Trophoblast cell (in vitro differentiated cells and primary cell): ENCODE measurements around the gene LRRC74A.
A peak's percentile ranks its signal among the peaks of the same experiment; 100 is the strongest.
"Not testable (repeated sequence)": the region's sequence is repeated elsewhere in the genome, so short reads cannot be mapped to it uniquely, and the experiment has no call there.

Source experiments
- DNase-seq, 2 donors: peaks; one replicate each; pipeline ENCODE4 v3.0.0-alpha.2; 2016
- H2AFZ ChIP-seq: 2 replicates; pipeline ENCODE4 v1.6.1; 2013; ENCODE audit warnings: low read length, moderate library complexity, mild to moderate bottlenecking; ENCODE audit not compliant: insufficient read depth, poor library complexity
- H2AK5ac ChIP-seq: 2 replicates; pipeline ENCODE4 v1.6.1; 2013; ENCODE audit warnings: mild to moderate bottlenecking, low read length
- H2BK120ac ChIP-seq: 2 replicates; pipeline ENCODE4 v1.6.1; 2013; ENCODE audit warnings: low read length, mild to moderate bottlenecking, moderate library complexity; ENCODE audit not compliant: insufficient read depth, poor library complexity
- H2BK12ac ChIP-seq: 2 replicates; pipeline ENCODE4 v1.6.1; 2013; ENCODE audit warnings: mild to moderate bottlenecking, low read length, moderate library complexity
- H2BK5ac ChIP-seq: 2 replicates; pipeline ENCODE4 v1.6.1; 2013; ENCODE audit warnings: low read length, low read depth, moderate library complexity, mild to moderate bottlenecking; ENCODE audit not compliant: poor library complexity
- H3K14ac ChIP-seq: 2 replicates; pipeline ENCODE4 v1.6.1; 2013; ENCODE audit warnings: mild to moderate bottlenecking, low read length
- H3K18ac ChIP-seq: 2 replicates; pipeline ENCODE4 v1.6.1; 2013; ENCODE audit warnings: mild to moderate bottlenecking, low read length
- H3K23ac ChIP-seq: 2 replicates; pipeline ENCODE4 v1.6.1; 2013; ENCODE audit warnings: low read length
- H3K27ac ChIP-seq: 2 replicates; pipeline ENCODE4 v1.5.1; 2013; ENCODE audit warnings: low read depth, mild to moderate bottlenecking, inconsistent platforms, low read length, moderate library complexity
- H3K27me3 ChIP-seq: 2 replicates; pipeline ENCODE4 v1.6.1; 2013; ENCODE audit warnings: inconsistent platforms, mild to moderate bottlenecking, low read length, moderate library complexity; ENCODE audit not compliant: insufficient read depth
- H3K36me3 ChIP-seq, 2 experiments: 1 replicate in 1 of 2; 2 replicates in 1 of 2; pipeline ENCODE4 v1.6.1; 2013; ENCODE audit warnings: low read length in 2 of 2, mild to moderate bottlenecking in 2 of 2, moderate library complexity in 1 of 2; ENCODE audit not compliant: insufficient read depth in 2 of 2, control insufficient read depth in 1 of 2
- H3K4ac ChIP-seq: 2 replicates; pipeline ENCODE4 v1.6.1; 2013; ENCODE audit warnings: low read depth, mild to moderate bottlenecking, low read length, moderate library complexity
- H3K4me1 ChIP-seq, 2 experiments: 1 replicate in 1 of 2; 2 replicates in 1 of 2; pipeline ENCODE4 v1.6.1; 2013; ENCODE audit warnings: low read length in 2 of 2, mild to moderate bottlenecking in 2 of 2, moderate library complexity in 1 of 2; ENCODE audit not compliant: insufficient read depth in 2 of 2, control insufficient read depth in 1 of 2
- H3K4me2 ChIP-seq: 2 replicates; pipeline ENCODE4 v1.6.1; 2013; ENCODE audit warnings: inconsistent platforms, mild to moderate bottlenecking, low read length, moderate library complexity
- H3K4me3 ChIP-seq: 2 replicates; pipeline ENCODE4 v1.5.1; 2013; ENCODE audit warnings: mild to moderate bottlenecking, low read depth, low read length, inconsistent platforms
- H3K79me1 ChIP-seq: one replicate; pipeline ENCODE4 v1.6.1; 2013; ENCODE audit warnings: low read length
- H3K79me2 ChIP-seq: 2 replicates; pipeline ENCODE4 v1.6.1; 2013; ENCODE audit warnings: low read length, mild to moderate bottlenecking; ENCODE audit not compliant: control insufficient read depth, insufficient read depth, poor library complexity
- H3K9ac ChIP-seq: 2 replicates; pipeline ENCODE4 v1.6.1; 2013; ENCODE audit warnings: mild to moderate bottlenecking, low read length
- H3K9me3 ChIP-seq: 2 replicates; pipeline ENCODE4 v1.6.1; 2013; ENCODE audit warnings: low read depth, mild to moderate bottlenecking, control low read depth, inconsistent platforms, low read length; ENCODE audit not compliant: insufficient read depth
- H4K12ac ChIP-seq: 2 replicates; pipeline ENCODE4 v1.6.1; 2013; ENCODE audit warnings: low read depth, mild to moderate bottlenecking, low read length, moderate library complexity
- H4K8ac ChIP-seq: 2 replicates; pipeline ENCODE4 v1.6.1; 2013; ENCODE audit warnings: low read depth, mild to moderate bottlenecking, low read length, moderate library complexity
- H4K91ac ChIP-seq: one replicate; pipeline ENCODE4 v1.6.1; 2013; ENCODE audit warnings: low read depth, mild to moderate bottlenecking, low read length, moderate library complexity
- WGBS: extraction: QIAGEN DNeasy Blood & Tissue Kit; methylation state at CpG from one replicate; pipeline ENCODE4 v1.1.7; 2013; ENCODE audit warnings: missing lambda C conversion rate; ENCODE audit not compliant: insufficient read length, insufficient coverage; ENCODE audit errors: extremely low coverage; 5-methylcytosine and 5-hydroxymethylcytosine counted together

The LRRC74A gene

DNA sequence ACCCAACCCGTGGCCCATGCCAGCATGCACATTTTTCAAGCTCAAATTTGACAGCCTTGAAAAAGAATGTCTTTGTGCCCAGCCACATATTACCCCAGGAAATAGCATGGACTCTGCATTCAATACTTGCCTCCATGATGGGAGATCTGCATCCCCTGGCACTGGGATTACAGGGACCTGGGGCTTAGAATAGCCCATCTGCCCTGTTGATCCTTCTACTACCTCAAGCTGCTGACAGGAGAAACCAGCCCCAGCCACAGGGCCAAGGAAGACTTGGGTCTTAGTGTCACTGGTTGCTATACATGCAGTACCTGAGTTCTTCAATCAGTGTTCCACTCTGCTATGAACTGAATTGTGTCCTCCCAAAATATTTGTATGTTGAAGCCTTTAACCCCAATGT, 85.3 kb downstream of the LRRC74A start:
- no peaks in the 10 kb centered on the region for H3K9me3 ChIP-seq
- no peak overlapping the region for H3K18ac ChIP-seq
- no peak overlapping the region for H3K4me3 ChIP-seq
- WGBS = no CpG with 5 or more reads among the region's 1 CpG
- H3K27ac ChIP-seq = no peak overlapping the region
- H3K4ac ChIP-seq = no peak overlapping the region
- H2AFZ ChIP-seq = no peak overlapping the region
- H3K9ac ChIP-seq = no peak overlapping the region
- peaks cover 14 to 15% of the 10 kb centered on the region in 2 experiments for H3K4me1 ChIP-seq
- H2BK12ac ChIP-seq = no peak overlapping the region
- H4K8ac ChIP-seq = no peak overlapping the region
- H3K79me2 ChIP-seq = peaks cover 2% of the 10 kb centered on the region
- no peak overlapping the region for H2BK120ac ChIP-seq
- peaks cover 10% of the 10 kb centered on the region for H3K79me1 ChIP-seq
- no peak overlapping the region for H4K12ac ChIP-seq
- H3K23ac ChIP-seq = no peak overlapping the region
- H2AK5ac ChIP-seq = no peak overlapping the region
- no peak overlapping the region for H3K14ac ChIP-seq
- H3K4me2 ChIP-seq = no peak overlapping the region
- no peak for DNase-seq
- no peak overlapping the region for H4K91ac ChIP-seq
- no peaks in the 10 kb centered on the region for H3K36me3 ChIP-seq
- H2BK5ac ChIP-seq = no peak overlapping the region
- H3K27me3 ChIP-seq = no peaks in the 10 kb centered on the region

DNA sequence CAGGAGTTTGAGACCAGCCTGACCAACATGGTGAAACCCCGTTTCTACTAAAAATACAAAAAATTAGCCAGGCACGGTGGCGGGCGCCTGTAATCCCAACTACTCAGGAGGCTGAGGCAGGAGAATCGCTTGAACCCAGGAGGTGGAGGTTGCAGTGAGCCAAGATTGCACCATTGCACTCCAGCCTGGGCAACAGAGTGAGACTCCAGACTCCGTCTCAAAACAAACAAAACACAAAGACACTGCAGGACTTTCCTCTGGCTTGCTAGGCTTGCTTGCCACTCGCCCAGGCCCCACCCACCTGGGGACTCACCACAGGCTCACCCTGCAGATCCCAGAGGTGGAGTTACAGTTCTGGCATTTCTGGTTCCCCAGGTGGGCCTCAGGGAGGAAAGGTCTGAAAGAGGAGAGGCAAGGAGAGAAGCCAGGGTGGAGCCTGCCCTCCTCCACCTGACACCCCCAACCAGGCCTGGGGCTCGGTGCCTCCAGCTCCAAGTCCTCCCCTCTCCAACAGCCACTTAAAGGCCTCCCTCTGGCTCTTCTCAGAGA, 88.4 kb downstream of the LRRC74A start:
- Histone ChIP-seq H2BK120ac (peak overlapping the region; percentile 37), H2BK5ac (peak overlapping the region; percentile 31), H3K4me1 (peaks cover 40% of the 10 kb centered on the region in 2 experiments), H4K91ac (peak overlapping the region; percentile 77), H3K14ac (peak overlapping the region; percentile 68), H3K79me1 (peaks cover 31% of the 10 kb centered on the region), H3K27ac (peak overlapping the region; percentile 60), H3K18ac (peak overlapping the region; percentile 50), H2BK12ac (peak overlapping the region; percentile 87)
- not testable (repeated sequence) for H3K9me3 ChIP-seq, H2AK5ac ChIP-seq, H2AFZ ChIP-seq, H3K4me3 ChIP-seq, H3K4me2 ChIP-seq, H4K12ac ChIP-seq, H3K9ac ChIP-seq, H4K8ac ChIP-seq, H3K79me2 ChIP-seq, H3K4ac ChIP-seq, H3K36me3 ChIP-seq, H3K23ac ChIP-seq, H3K27me3 ChIP-seq
- no CpG with 5 or more reads among the region's 8 CpGs for WGBS
- peak; percentile 89 to 93 for DNase-seq

DNA sequence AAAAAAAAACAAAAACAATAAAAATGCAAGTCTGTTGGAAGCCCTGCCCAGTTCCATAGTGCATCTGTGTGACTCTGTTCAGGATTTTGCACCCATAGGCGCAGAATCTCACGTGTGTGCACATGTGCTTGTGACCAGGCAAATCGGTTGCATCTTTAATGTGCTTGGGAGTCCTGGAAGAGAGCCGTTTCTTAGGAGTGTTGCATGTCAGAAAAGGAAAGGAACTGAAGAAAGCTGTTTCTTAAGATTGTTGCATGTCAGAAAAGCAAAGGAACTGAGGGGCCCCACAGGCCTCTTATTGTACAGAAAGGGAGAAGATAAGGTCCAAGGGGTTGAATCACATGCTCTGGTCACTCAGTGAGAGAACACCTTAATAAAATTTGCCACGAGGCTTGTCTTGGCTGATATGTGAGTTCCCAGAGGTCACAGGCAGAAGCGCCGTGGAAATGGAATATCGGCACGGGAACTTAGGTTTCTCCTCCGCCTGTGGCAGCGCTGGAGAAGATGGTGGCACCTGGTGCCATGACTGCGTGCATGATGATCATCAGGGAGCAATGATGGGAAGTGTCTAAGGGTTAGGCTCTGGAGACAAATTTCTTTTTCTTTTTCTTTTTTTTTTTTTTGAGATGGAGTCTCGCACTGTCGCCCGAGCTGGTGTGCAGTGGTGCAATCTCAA, 90.0 kb downstream of the LRRC74A start:
- H3K27ac ChIP-seq = no peak overlapping the region
- H3K79me1 ChIP-seq = peaks cover 39% of the 10 kb centered on the region
- no peak overlapping the region for H2BK120ac ChIP-seq
- H4K8ac ChIP-seq = no peak overlapping the region
- peak overlapping the region; percentile 53 for H2BK12ac ChIP-seq
- H2AK5ac ChIP-seq = peak overlapping the region; percentile 18
- peaks cover 47 to 48% of the 10 kb centered on the region in 2 experiments for H3K4me1 ChIP-seq
- no CpG with 5 or more reads among the region's 15 CpGs for WGBS
- H3K27me3 ChIP-seq = no peaks in the 10 kb centered on the region
- H3K23ac ChIP-seq = no peak overlapping the region
- no peak overlapping the region for H3K9ac ChIP-seq
- H4K12ac ChIP-seq = no peak overlapping the region
- H3K9me3 ChIP-seq = no peaks in the 10 kb centered on the region
- H2BK5ac ChIP-seq = no peak overlapping the region
- no peak overlapping the region for H3K4ac ChIP-seq
- no peak overlapping the region for H3K18ac ChIP-seq
- no peak for DNase-seq
- no peaks in the 10 kb centered on the region for H3K36me3 ChIP-seq
- no peak overlapping the region for H3K4me2 ChIP-seq
- no peak overlapping the region for H4K91ac ChIP-seq
- H3K4me3 ChIP-seq = no peak overlapping the region
- H3K14ac ChIP-seq = no peak overlapping the region
- peaks cover 9% of the 10 kb centered on the region for H3K79me2 ChIP-seq
- H2AFZ ChIP-seq = no peak overlapping the region

DNA sequence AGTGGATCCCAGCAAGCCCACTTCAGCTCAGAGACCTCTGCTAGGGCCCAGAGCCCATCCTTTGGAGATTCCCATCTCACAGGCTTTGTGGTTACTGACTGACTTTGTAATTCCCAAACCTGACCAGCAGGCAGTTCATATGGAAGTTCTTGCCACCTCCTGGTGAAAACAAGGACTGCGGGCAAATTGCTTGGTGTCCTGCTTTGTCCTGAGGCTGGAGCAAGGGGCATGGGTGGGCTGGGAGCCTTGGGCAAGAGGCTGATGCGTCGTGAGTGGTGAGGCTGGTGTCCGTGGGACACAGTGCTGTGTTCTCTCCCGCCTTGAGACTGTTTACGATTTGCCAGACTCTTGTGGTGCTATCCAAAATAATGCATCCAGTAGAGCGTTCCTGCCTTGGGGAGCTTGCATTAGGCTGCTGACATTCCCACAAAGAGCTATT, 91.0 kb downstream of the LRRC74A start:
- H3K4me1 ChIP-seq = peaks cover 47 to 48% of the 10 kb centered on the region in 2 experiments
- no peak overlapping the region for H3K9ac ChIP-seq
- no peak overlapping the region for H3K4me3 ChIP-seq
- DNase-seq = peak; percentile 73 to 79
- H4K12ac ChIP-seq = peak overlapping the region; percentile 68
- peak overlapping the region; percentile 91 for H3K18ac ChIP-seq
- no CpG with 5 or more reads among the region's 7 CpGs for WGBS
- H2AFZ ChIP-seq = peak overlapping the region; percentile 78
- H3K27me3 ChIP-seq = no peaks in the 10 kb centered on the region
- peak overlapping the region; percentile 93 for H4K91ac ChIP-seq
- peaks cover 41% of the 10 kb centered on the region for H3K79me1 ChIP-seq
- peak overlapping the region; percentile 73 for H4K8ac ChIP-seq
- peak overlapping the region; percentile 88 for H2AK5ac ChIP-seq
- peak overlapping the region; percentile 99 for H3K27ac ChIP-seq
- H3K36me3 ChIP-seq = no peaks in the 10 kb centered on the region
- H2BK12ac ChIP-seq = peak overlapping the region; percentile 97
- peaks cover 3% of the 10 kb centered on the region for H3K9me3 ChIP-seq
- peak overlapping the region; percentile 80 for H3K14ac ChIP-seq
- peak overlapping the region; percentile 93 for H2BK120ac ChIP-seq
- no peak overlapping the region for H3K23ac ChIP-seq
- peaks cover 9% of the 10 kb centered on the region for H3K79me2 ChIP-seq
- H2BK5ac ChIP-seq = peak overlapping the region; percentile 77
- H3K4ac ChIP-seq = peak overlapping the region; percentile 43
- H3K4me2 ChIP-seq = no peak overlapping the region
